Activated CD4-positive, CD25-positive, alpha-beta regulatory T cell treated with anti-CD3 and anti-CD28 coated beads, Interleukin-2, amount 50 U/mL, for 24 hours (primary cell): ENCODE results near the gene EIF2D.
A peak's percentile ranks its signal among the peaks of the same experiment; 100 is the strongest.
"Not testable (repeated sequence)": the region's sequence is repeated elsewhere in the genome, so short reads cannot be mapped to it uniquely, and the experiment has no call there.

ENCODE experiments used
- ATAC-seq, 2 donors: fragments of 150-1000 bp; cut with Tn5 transposase; one replicate each; pipeline ENCODE4 v1.10.0; 2021; ENCODE audit warnings: mild to moderate bottlenecking in 1 of 2, moderate library complexity in 1 of 2

EIF2D gene

DNA sequence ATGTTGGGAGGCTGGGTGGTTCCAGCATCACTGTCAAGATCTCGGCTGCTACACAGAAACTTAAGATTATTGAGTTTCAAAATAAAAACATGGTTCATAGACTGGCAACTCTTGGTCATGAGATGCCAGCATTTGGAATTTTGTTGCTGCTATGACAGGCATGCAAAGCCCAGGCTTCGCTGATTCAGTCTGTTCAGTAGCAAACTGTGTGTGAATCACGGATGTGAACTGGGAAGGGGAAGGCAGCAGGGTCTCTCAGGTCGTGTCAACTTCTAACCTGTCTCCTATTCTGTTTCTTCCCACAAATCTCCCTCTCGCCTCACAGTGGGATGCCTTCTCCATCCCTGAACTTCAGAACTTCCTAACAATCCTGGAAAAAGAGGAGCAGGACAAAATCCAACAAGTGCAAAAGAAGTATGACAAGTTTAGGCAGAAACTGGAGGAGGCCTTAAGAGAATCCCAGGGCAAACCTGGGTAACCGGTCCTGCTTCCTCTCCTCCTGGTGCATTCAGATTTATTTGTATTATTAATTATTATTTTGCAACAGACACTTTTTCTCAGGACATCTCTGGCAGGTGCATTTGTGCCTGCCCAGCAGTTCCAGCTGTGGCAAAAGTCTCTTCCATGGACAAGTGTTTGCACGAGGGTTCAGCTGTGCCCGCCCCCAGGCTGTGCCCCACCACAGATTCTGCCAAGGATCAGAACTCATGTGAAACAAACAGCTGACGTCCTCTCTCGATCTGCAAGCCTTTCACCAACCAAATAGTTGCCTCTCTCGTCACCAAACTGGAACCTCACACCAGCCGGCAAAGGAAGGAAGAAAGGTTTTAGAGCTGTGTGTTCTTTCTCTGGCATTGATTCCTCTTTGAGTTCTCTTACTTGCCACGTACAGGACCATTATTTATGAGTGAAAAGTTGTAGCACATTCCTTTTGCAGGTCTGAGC is 25.5 kb downstream of the EIF2D start:
- ATAC-seq = no peak

DNA sequence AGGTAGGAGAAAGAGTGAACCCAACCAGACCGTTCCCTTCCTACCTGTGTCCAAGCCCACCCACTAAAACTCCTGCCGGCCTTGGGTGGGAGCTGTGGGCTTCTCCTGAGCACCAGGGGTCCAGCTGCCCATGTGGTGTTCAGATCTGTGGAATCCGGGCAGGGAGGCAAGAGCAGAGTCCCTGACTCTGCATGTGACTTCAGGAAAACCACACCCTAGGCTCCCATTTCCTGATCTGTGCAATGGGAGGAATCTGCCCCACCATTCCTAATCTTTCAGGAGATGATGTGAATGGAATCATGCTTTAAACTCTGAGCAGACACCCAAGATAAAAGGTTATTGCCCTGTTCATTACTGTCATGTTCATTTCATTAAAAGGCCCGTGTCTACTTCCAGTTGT is 27.6 kb downstream of the EIF2D start:
- ATAC-seq = no peak

DNA sequence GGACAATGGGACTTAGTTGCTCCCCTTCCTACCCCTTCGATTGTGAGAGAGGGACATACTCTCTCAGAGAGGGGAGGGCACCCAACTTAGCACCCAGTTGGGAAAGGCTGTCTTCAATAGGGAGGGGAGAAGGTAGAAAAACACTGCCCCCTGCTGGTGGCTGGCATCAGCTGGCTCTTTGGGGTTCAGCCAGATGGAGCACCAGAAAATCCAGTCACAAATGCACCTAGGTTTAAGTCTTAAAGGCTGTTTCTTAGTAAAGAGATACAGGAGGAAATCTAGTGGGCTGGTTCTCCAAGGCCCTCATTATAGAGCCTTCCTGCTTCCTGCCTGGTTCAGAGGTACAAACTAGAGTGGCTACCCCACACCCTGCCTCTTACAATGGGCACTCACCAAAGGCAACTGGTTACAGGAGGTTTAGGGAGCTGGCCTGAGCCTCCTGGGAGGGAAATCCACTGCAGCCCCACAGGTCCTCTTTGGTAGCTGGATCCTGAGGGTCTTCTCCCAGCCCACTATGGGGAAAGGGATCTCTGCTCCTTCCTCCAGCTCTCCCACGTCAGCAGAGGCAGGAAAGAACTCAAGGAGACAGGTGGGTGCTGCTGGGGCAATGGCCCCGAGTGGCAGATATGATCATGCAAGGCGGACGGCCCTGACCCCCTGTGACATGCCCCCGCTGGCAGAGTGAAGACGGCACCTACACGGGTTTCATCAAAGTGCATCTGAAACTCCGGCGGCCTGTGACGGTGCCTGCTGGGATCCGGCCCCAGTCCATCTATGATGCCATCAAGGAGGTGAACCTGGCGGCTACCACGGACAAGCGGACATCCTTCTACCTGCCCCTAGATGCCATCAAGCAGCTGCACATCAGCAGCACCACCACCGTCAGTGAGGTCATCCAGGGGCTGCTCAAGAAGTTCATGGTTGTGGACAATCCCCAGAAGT is 28.3 kb downstream of the EIF2D start:
- peak; percentile 36 to 41 for ATAC-seq

DNA sequence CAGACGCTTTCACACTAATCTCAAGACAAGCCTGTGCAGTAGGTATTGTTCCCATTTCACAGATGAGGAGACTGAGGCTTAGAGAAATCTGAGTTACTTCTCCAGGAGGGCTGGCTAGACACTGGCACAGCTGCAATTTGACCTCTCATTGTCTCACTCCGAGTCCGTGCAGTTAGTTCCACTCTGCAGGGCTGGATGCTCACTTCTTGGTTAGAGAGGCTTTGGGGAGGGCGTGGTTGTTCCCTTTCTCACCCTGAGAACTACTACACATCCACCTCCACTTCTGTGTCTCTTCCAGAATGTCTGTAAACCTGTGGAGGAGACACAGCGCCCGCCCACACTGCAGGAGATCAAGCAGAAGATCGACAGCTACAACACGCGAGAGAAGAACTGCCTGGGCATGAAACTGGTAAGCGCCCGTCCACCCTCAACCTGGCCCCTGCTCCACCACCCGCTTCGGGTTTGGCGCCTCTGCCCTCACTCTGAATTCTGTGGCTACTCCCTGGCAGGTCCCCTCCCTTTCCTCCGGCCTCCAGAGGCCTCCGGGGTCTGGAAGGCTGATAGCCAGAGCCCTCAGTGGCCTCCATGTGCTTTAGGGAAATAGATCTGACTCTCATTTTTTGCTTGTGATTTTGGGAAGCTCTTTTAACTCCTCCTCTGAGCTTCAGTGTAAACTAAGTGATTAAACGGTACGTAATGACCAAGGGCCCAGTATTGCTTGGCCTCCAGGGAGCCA is 29.1 kb downstream of the EIF2D start:
- no peak for ATAC-seq

DNA sequence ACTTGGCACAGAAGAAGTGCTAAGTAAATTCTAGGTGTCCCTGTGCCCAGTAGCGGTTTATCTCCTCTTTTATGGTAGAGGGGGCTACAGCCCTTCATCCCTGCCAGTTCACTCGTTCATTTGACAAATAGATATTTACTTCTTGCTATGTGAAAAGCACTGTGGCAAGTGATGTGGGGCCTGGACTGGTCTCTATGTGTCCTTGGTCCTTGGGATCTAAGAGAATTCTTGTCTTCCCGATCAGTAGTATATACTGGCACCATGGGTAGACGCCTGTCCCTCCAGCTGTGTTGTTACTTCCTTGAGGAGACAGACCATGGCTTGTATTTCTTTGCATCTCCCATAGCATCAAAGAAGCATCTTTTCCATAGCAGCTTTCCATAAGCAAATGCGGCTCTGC is 29.7 kb downstream of the EIF2D start:
- ATAC-seq = no peak

DNA sequence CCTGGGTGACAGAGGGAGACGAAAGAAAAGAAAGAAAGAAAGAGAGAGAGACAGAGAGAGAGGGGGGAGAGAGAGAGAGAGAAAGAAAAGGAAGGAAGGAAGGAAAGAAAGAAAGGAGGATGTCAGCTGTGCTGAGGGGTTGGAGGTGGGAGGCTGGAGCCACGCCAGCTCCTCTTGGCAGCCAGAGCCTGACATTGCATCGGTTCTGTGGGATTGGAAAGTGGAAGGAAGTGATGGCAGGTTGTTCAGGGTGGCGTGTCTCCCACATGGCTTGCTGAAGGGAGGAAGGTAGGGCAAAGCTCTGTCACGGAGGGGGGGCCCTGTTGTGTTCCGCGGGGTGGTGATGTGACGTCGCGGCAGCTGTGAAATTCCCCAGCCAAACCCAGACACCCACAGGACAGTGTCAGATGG is 30.7 kb downstream of the EIF2D start:
- peak in 1 of 2 donors; percentile 5 for ATAC-seq

DNA sequence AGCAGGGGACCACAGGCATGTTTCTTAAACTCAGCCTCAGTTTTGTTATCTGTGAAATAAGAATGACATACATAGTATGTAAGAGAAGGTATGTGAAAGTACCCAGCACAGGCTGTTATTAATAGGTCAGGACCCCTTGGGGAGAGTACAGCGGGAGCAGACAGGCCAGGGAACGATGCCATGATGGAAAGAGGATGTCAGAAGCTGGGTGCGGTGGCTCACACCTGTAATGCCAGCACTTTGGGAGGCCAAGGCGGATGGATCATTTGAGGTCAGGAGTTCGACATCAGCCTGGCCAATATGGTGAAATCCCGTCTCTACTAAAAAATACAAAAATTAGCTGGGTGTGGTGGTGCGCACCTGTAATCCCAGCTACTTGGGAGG is 31.2 kb downstream of the EIF2D start:
- ATAC-seq = not testable (repeated sequence)

DNA sequence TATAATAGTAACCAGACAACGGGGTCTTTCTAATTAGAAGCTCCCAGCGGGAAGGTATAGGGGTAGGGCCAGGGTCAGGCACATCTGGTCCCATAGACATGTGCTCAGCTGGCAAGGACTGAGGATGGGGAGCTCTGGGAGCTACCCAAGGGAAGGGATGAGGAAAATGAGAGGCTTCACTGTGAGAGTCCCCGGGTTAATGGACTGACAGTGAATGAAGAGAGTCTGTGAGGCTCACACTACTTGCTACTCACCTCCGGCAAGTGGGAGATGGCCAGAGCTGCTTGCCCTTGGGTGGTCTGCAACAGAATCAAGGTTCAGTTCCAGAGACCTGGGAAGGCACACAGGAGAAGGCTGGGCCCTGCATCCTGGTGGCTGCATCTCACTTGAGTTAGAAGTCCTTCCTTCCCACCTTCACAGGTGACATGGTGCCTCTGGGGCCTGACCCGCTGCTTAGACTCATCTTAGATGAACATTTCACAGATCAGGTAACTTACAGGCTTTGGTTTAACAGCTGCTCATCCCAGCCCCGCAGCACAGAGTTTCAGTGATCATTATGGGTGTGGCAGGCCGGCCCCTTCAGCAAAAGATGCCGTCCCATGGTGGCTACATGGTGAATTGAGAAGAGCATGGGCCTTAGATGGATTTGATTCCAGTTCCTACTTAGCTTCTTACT is 31.7 kb downstream of the EIF2D start:
- no peak for ATAC-seq

DNA sequence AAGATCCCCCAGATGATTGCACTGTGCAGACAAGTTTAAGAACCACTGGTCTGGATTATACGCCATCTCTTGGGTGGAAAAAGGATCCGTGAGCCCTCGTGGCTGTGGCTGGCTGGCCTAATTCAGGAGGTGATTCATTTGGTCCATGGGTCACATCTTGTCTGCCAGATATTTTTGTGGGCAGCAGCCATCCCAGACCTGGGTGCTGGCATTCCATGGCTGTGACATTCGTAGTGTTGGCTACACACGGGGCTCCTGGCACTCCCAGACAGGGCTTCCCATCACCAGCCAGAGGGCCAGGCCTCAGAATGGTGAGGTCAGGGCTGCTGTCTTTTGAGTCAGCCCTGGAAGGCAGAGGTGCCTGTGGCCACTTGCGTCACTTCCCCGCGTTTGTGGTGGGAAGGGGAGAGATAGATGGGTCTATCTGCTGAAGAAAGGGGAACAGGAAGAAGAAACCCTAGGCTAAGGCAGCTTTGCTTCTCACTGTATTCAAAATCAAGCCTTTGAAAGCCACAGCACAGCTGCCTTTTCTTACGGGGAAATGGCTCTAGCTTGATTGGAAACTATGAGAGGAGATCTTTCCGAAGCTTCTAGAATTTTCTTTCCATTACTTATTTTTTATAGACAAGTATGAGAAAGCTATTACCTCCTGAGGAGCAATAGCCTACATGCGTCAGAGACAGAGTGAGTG is 32.4 kb downstream of the EIF2D start:
- ATAC-seq = peak; percentile 54 to 55

DNA sequence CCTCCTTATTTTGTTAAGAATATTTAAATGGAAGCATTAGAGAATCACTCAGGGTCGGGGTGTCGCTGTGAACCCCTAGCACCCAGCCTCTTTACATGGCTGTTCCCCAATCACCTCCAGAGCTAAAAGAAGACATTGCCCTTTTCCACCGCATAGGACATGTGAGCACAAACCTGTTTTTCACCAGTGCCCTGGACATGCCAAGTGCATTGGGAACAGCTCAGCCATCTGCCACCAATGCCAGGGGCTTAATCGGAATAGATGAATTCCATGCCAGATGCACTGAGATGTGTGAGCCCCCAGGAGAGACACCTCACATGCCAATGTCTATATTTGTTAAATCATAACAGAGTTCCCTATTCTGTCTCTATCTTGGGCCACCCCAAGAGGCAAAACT is 33.3 kb downstream of the EIF2D start:
- no peak for ATAC-seq

DNA sequence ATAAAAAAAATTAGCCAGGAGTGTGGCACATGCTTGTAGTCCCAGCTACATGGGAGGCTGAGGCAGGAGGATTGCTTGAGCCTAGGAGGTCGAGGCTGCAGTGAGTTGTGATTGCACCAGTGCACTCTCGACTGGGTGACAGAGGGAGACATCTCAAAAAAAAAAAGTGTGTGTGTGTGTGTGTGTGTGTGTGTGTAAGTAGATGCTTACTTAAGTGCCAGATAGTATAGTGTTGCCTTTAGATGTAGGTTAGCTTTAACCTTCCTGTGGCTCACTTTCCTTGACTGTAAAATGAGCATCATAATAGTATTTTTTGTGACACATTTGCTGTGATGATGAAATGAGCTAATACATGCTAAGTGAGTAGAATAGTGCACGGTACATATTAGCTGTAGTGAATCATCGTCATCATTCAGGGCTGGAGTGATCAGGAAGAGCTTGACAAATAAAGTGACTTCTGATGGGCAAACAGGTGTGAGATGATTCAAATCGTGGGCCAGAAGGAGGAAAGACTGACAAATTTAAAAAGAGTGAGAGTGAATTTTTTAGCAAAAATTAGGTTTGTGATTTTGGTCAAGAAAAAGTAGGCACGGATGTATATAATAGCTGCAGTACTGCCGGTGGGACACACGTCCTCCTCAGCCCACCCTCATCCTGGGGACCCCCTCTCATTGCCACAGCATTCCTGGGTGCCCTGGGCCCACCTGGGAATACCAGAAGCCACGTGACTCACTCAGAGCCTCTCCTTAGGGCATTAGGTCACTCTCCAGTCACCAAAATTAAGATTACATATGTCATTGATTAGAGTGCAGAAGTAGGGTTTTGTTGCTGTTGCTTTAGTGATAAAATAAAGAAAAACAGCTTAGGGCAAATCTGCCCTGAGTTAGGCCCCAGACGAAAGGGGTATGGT is 33.9 kb downstream of the EIF2D start:
- peak; percentile 73 to 77 for ATAC-seq

DNA sequence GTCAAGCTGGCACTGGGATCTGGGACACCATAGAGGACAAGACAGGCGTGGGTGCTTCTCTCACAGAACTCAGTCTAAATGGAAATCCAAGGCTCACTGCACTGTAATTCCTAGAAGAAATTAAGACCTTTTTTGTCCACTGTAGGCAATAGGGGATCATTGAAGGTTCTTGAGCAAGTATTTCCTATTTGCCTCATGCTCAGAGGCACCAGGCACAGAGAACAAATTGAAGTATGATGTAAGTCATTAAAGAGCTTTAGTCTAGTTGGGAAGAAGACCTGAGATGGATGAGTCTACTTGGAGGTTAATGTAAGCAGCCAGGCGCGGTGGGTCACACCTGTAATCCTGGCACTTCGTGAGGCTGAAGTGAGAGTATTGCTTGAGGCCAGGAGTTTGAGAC is 34.6 kb downstream of the EIF2D start:
- no peak for ATAC-seq

DNA sequence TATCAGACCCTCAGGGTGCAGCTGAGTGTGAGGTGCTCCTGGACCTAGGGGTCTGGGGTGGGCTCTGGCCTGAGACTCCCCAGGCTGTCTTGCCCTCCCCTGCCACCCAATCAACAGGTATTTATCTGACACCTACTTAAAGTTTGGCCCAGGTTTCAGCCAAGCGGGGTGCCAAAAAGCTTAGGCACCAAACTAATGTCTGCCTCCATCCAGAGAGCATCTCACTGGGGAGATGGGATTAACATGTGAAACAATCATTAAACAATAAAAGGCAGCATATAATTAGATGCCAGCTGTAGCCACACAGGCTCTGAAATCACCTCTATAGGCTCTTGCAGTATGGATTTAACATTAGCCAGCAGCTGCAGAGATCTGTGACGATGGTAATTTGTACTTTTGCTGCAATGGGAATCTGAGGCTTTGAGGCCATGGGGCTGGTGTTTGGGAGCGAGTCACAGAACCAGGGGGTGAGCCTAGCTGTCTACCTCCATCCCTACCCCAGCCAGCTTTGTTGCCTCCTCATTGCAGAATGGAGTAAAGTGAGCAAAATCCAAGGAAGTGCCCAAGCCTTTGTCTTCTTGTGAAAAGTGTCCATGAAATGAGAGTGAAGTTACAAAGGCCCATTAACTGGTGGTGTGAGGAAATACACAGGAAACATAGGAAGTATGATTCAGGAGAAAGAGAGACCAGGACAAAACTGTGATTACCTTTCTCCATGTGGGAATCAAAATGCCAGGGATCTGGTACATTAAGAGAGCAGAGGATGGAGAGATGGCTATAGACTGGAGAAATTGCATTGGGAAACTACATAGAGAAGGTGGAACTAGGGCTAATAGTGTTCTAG is 36.1 kb downstream of the EIF2D start:
- no peak for ATAC-seq

DNA sequence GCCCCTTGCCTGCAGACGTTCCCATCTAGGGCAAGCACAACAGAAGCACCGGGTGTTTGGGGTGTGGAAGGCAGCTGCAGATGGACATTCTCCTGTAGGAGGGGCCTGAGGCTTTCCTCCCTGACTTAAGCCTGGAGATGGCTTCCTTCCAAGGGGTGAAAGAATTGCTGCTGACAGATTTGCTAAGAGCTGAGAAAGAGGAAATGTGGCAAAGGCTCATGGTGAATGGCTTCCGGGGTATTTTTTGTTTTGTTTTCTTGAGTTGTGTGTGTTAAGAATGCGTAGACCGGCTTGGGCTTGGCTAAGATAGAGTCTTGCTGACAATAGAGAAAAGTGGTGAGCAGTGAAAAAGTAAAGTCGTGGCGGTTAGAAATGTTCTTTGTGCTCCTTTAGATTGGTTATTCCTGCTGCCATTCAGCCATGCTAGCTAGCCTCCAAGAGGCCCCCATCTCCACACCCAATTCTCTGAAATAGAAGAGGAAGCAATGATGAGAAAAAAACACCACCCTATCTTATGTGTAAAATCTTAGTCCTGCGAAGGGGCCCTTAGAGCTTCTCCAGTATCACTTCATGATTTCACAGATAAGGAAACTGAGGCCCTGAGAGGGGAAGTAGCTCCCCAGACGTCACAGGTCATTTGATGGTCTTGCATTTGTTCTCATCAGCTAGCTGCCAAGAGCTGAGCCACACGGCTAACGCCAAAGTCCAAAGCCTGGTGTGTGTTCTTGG is 36.9 kb downstream of the EIF2D start:
- ATAC-seq = peak; percentile 12 to 14

DNA sequence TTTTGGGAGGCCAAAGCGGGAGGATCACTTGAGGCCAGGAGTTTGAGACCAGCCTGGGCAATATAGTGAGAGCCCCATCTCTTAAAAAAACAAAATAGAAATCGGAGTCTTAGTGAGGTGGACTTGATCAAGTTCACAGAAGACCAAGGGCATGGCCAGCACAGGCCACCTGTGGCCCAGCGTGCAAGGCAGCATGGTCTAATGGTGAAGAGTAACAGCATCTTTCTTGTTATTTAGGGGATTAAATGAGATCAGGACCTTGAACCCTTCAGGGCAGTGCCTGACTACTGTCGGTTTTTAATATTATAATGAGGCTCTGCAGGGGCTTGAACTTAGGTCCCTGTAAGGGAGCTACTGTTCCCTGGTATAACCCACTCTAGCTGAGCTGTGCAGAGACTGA is 38.5 kb downstream of the EIF2D start:
- ATAC-seq = no peak

DNA sequence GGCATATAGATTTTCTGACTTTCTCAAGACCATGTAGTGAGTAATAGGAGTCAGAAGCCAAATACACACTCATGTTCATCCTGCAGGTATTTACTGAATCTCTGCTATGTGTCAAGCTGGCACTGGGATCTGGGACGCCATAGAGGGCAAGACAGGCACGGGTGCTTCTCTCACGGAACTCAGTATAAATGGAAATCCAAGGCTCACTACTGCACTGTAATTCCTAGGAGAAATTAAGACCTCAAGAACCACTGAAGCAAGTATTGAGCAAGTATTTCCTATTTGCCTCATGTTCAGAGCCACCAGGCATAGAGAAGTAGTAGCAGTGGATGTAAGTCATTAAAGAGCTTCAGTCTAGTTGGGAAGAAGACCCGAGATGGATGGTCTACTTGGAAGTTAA is 38.9 kb downstream of the EIF2D start:
- ATAC-seq = no peak

DNA sequence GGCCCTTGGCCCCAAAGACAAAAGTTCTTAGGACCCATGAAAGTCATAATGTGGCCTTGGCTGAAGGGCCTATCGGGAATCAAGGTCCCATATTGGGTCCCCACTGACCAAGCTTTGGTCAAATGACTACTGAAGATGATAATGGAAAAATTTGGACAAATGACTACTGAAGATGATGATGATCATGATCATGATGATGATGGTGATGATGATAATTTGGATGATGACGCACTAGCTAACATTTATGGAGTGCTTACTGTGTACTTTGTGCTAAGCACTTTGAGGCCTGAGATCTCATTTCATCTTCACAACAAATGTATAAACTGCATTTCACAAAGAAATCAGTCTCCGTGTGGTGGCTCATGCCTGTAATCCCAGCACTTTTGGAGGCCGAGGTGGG is 39.4 kb downstream of the EIF2D start:
- ATAC-seq = no peak

DNA sequence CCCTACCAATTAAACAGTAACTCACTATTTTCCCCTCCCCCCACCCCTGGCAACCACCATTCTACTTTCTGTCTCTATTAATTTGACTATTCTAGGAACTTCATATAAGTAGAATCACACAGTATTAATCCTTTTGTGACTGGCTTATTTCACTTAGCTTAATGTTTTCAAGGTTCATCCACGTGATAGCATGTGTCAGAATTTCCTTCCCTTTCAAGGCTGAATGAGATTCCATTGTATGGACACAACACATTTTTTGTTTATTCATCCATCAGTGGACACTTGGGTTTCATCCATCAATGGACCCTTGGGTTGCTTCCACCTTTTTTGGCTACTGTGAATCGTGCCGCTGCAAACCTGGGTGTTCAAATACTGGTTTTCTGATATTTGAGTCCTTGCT is 41.7 kb downstream of the EIF2D start:
- peak; percentile 12 to 27 for ATAC-seq

DNA sequence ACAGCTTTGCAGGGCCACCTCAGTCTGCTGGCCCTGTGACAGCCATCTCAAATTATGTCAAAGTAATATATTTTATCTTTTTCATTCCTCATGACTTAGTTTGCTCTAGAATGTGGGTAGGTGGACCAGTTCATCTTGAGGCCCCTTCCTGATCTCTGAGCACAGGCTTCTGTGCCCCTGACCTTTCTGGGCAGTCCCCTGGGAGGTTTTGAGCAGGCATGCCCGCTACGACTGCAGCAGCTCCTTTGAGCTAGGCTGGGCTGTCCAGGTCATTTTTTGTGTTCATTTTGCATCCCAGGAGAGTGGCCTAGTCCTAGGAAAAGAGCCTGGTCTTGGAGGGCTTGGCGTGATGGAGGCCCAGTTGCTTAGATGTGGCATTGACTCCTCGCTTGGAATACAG is 42.7 kb downstream of the EIF2D start:
- ATAC-seq = no peak
